SK-N-SH treated with all-trans-retinoic acid at 6 μM for 48 hours (cell line): ENCODE measurements around the gene C11orf86.
"Not testable (repeated sequence)": the region's sequence is repeated elsewhere in the genome, so short reads cannot be mapped to it uniquely, and the experiment has no call there.

Source experiments
- ATAC-seq: fragments of 200-7000 bp; cut with Tn5 transposase; 3 replicates; pipeline ENCODE4 v1.9.1; 2020; ENCODE audit warnings: mild to moderate bottlenecking, moderate library complexity
- ARNTL ChIP-seq: fragments of 450-650 bp; formaldehyde crosslinking; IDR thresholded peaks from 2 replicates; pipeline ENCODE4 v1.5.0; 2020; ENCODE audit warnings: low read depth, mild to moderate bottlenecking, moderate library complexity, borderline replicate concordance
- BACH2 ChIP-seq: fragments of 250-450 bp; sonication (Bioruptor Pico); IDR thresholded peaks from 2 replicates; pipeline ENCODE4 v1.9.0; 2021; ENCODE audit warnings: mild to moderate bottlenecking, borderline replicate concordance
- CSDC2 ChIP-seq: fragments of 250-450 bp; sonication (Bioruptor Pico); IDR thresholded peaks from 2 replicates; pipeline ENCODE4 v1.5.0; 2020; ENCODE audit warnings: mild to moderate bottlenecking, moderate library complexity
- GLIS3 ChIP-seq: fragments of 250-450 bp; sonication (Bioruptor Pico); IDR thresholded peaks from 2 replicates; pipeline ENCODE4 v1.5.0; 2020; ENCODE audit warnings: mild to moderate bottlenecking, moderate library complexity
- ISL1 ChIP-seq: fragments of 250-450 bp; sonication (Bioruptor Pico); IDR thresholded peaks from 2 replicates; pipeline ENCODE4 v2.1.2; 2022; ENCODE audit warnings: mild to moderate bottlenecking, moderate library complexity
- OSR1 ChIP-seq: fragments of 250-450 bp; sonication (Bioruptor Pico); IDR thresholded peaks from 2 replicates; pipeline ENCODE4 v1.8.0; 2022; ENCODE audit warnings: moderate library complexity, mild to moderate bottlenecking, inconsistent platforms
- PPARA ChIP-seq: fragments of 250-450 bp; sonication (Bioruptor Pico); IDR thresholded peaks from 2 replicates; pipeline ENCODE4 v1.5.0; 2020; ENCODE audit warnings: mild to moderate bottlenecking, borderline replicate concordance
- RARB ChIP-seq: fragments of 250-450 bp; sonication (Bioruptor Pico); IDR thresholded peaks from 2 replicates; pipeline ENCODE4 v1.8.0; 2021; ENCODE audit warnings: mild to moderate bottlenecking, moderate library complexity
- SNAI2 ChIP-seq: fragments of 250-450 bp; sonication (Bioruptor Pico); IDR thresholded peaks from 2 replicates; pipeline ENCODE4 v1.5.0; 2020; ENCODE audit warnings: mild to moderate bottlenecking, moderate library complexity
- TCF4 ChIP-seq: fragments of 250-450 bp; sonication (Bioruptor Pico); IDR thresholded peaks from 2 replicates; pipeline ENCODE4 v1.8.0; 2021; ENCODE audit warnings: mild to moderate bottlenecking, moderate library complexity, borderline replicate concordance
- TOX ChIP-seq: fragments of 250-450 bp; sonication (Bioruptor Pico); IDR thresholded peaks from 2 replicates; pipeline ENCODE4 v1.8.0; 2021; ENCODE audit warnings: mild to moderate bottlenecking, moderate library complexity, borderline replicate concordance
- ZC3H10 ChIP-seq: fragments of 250-450 bp; sonication (Bioruptor Pico); IDR thresholded peaks from 2 replicates; pipeline ENCODE4 v1.5.1; 2021; ENCODE audit warnings: mild to moderate bottlenecking, moderate library complexity
- ZFP30 ChIP-seq: fragments of 450-650 bp; formaldehyde crosslinking; IDR thresholded peaks from 2 replicates; pipeline ENCODE4 v1.5.0; 2022; ENCODE audit warnings: mild to moderate bottlenecking, moderate library complexity
- ZNF565 ChIP-seq: fragments of 450-650 bp; formaldehyde crosslinking; conservative IDR thresholded peaks from 2 replicates; pipeline ENCODE4 v1.5.0; 2020; ENCODE audit warnings: low read depth, mild to moderate bottlenecking, moderate library complexity
- ZNF70 ChIP-seq: fragments of 450-650 bp; formaldehyde crosslinking; IDR thresholded peaks from 2 replicates; pipeline ENCODE4 v1.5.0; 2020; ENCODE audit warnings: mild to moderate bottlenecking, moderate library complexity
- ZNF8 ChIP-seq: fragments of 450-650 bp; formaldehyde crosslinking; IDR thresholded peaks from 2 replicates; pipeline ENCODE4 v1.5.0; 2020; ENCODE audit warnings: mild to moderate bottlenecking, moderate library complexity
- TF ChIP-seq, protein P1 (sequence below): fragments of 250-450 bp; sonication (Bioruptor Pico); IDR thresholded peaks from 2 replicates; pipeline ENCODE4 v1.8.0; 2020; ENCODE audit warnings: mild to moderate bottlenecking, moderate library complexity, borderline replicate concordance
- TF ChIP-seq, protein P2 (sequence below): fragments of 250-450 bp; sonication (Bioruptor Pico); IDR thresholded peaks from 2 replicates; pipeline ENCODE4 v1.8.0; 2021; ENCODE audit warnings: low read depth, mild to moderate bottlenecking, moderate library complexity, borderline replicate concordance
- TF ChIP-seq, protein P3 (sequence below): fragments of 250-450 bp; sonication (Bioruptor Pico); IDR thresholded peaks from 2 replicates; pipeline ENCODE4 v1.5.0; 2020; ENCODE audit warnings: mild to moderate bottlenecking, moderate library complexity
- TF ChIP-seq, protein P4 (sequence below): fragments of 250-450 bp; sonication (Bioruptor Pico); IDR thresholded peaks from 2 replicates; pipeline ENCODE4 v1.5.1; 2020; ENCODE audit warnings: low read depth, mild to moderate bottlenecking, moderate library complexity

The C11orf86 gene

DNA sequence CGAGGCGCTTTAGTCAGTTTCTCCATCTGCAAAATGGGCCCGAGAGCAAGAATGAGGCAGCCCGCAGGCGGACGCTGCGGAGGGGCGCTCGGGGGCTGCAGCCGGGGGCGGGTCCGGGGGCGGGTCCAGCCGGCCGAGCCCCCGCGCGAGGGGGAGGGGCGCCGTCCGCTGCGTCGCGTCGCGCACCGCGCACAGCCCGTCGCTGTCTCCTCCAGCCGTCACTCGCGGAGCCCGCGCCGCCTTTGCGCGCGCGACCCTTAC lies 17.2 kb upstream of the C11orf86 start (continued):
- TF ChIP-seq, protein P1, sequence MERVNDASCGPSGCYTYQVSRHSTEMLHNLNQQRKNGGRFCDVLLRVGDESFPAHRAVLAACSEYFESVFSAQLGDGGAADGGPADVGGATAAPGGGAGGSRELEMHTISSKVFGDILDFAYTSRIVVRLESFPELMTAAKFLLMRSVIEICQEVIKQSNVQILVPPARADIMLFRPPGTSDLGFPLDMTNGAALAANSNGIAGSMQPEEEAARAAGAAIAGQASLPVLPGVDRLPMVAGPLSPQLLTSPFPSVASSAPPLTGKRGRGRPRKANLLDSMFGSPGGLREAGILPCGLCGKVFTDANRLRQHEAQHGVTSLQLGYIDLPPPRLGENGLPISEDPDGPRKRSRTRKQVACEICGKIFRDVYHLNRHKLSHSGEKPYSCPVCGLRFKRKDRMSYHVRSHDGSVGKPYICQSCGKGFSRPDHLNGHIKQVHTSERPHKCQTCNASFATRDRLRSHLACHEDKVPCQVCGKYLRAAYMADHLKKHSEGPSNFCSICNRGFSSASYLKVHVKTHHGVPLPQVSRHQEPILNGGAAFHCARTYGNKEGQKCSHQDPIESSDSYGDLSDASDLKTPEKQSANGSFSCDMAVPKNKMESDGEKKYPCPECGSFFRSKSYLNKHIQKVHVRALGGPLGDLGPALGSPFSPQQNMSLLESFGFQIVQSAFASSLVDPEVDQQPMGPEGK (CRISPR knock-in tag) = no peak
- TF ChIP-seq ZNF70 = no peak
- TF ChIP-seq ARNTL (CRISPR knock-in tag) = no peak
- no peak for TF ChIP-seq ZC3H10 (CRISPR knock-in tag)
- TF ChIP-seq PPARA (CRISPR knock-in tag) = no peak
- TF ChIP-seq, protein P2, sequence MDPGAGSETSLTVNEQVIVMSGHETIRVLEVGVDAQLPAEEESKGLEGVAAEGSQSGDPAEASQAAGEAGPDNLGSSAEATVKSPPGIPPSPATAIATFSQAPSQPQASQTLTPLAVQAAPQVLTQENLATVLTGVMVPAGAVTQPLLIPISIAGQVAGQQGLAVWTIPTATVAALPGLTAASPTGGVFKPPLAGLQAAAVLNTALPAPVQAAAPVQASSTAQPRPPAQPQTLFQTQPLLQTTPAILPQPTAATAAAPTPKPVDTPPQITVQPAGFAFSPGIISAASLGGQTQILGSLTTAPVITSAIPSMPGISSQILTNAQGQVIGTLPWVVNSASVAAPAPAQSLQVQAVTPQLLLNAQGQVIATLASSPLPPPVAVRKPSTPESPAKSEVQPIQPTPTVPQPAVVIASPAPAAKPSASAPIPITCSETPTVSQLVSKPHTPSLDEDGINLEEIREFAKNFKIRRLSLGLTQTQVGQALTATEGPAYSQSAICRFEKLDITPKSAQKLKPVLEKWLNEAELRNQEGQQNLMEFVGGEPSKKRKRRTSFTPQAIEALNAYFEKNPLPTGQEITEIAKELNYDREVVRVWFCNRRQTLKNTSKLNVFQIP (CRISPR knock-in tag) = no peak

DNA sequence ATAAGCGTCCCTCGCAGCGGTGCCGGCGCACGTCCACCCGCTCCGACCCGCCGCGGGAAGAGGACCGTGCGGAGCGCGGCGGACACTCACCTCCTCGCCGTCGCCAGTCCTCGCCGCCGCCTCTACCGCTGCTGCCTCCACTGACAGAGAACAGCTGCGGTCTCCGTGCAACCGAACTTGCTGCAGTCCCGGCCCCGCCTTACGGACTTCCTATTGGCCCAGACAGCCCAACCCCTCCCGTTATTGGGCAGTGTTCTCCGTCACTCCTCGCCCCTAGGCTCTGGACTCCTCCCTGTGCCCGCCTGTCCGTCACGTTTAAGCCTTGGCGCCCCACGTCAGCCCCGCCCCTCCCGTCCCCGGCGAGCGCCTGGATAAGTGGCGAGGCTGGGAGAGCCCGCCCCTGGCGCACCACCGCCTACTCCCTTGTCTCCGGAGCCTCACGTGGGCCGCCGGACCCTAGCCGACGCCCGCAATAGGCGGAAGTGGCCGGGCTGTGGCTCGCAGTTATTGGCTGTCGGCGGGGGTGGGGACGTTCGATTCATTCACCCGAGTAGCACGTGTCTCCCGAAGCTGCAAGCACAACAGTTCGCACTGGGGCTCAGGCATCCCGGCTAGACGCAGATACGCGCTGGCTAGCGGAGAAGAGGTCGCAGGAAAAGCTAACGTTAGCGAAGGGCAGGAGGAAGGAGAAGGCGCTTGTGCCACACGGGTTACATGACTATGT lies 16.7 kb upstream of the C11orf86 start, which contains the start of gene PC:
Gene PC, minus strand, starts transcription at position 152 of the 724 bp plus-strand sequence. CDS start 86,224 bp downstream, outside the sequence.
- peak; percentile 97 for ATAC-seq
- TF ChIP-seq ZNF8 (no peak), SNAI2 (CRISPR knock-in tag) (no peak), GLIS3 (no peak), TCF4 (CRISPR knock-in tag) (no peak; the same call in 1 of the 2 replicates), OSR1 (no peak), TOX (no peak), ISL1 (CRISPR knock-in tag) (no peak), BACH2 (CRISPR knock-in tag) (no peak), RARB (CRISPR knock-in tag) (no peak), CSDC2 (CRISPR knock-in tag) (no peak), ZNF565 (no peak)
- TF ChIP-seq, protein P3, sequence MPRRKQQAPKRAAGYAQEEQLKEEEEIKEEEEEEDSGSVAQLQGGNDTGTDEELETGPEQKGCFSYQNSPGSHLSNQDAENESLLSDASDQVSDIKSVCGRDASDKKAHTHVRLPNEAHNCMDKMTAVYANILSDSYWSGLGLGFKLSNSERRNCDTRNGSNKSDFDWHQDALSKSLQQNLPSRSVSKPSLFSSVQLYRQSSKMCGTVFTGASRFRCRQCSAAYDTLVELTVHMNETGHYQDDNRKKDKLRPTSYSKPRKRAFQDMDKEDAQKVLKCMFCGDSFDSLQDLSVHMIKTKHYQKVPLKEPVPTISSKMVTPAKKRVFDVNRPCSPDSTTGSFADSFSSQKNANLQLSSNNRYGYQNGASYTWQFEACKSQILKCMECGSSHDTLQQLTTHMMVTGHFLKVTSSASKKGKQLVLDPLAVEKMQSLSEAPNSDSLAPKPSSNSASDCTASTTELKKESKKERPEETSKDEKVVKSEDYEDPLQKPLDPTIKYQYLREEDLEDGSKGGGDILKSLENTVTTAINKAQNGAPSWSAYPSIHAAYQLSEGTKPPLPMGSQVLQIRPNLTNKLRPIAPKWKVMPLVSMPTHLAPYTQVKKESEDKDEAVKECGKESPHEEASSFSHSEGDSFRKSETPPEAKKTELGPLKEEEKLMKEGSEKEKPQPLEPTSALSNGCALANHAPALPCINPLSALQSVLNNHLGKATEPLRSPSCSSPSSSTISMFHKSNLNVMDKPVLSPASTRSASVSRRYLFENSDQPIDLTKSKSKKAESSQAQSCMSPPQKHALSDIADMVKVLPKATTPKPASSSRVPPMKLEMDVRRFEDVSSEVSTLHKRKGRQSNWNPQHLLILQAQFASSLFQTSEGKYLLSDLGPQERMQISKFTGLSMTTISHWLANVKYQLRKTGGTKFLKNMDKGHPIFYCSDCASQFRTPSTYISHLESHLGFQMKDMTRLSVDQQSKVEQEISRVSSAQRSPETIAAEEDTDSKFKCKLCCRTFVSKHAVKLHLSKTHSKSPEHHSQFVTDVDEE (CRISPR knock-in tag) = no peak
- TF ChIP-seq, protein P1 (CRISPR knock-in tag) = no peak
- TF ChIP-seq, protein P2 (CRISPR knock-in tag) = no peak

DNA sequence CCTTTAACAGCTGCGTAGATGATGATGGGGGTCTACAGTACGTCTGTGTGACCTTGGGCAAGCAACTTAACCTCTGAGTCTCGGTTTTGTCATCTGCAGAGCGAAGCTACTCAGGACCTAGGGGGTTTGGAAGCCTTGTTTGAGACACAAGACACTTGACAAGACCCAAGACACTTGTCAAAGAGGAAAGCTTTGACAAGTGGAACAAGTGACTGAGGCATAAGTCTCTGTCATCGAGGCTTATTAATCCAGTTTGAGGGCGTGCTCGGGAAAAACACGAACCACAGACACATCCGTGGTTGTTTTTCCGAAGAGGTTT lies 16.2 kb upstream of the C11orf86 start:
- ATAC-seq = no peak
- TF ChIP-seq RARB (CRISPR knock-in tag) (no peak), SNAI2 (CRISPR knock-in tag) (no peak), TCF4 (CRISPR knock-in tag) (no peak), BACH2 (CRISPR knock-in tag) (no peak), ZFP30 (CRISPR knock-in tag) (no peak), ISL1 (CRISPR knock-in tag) (no peak)
- TF ChIP-seq, protein P4, sequence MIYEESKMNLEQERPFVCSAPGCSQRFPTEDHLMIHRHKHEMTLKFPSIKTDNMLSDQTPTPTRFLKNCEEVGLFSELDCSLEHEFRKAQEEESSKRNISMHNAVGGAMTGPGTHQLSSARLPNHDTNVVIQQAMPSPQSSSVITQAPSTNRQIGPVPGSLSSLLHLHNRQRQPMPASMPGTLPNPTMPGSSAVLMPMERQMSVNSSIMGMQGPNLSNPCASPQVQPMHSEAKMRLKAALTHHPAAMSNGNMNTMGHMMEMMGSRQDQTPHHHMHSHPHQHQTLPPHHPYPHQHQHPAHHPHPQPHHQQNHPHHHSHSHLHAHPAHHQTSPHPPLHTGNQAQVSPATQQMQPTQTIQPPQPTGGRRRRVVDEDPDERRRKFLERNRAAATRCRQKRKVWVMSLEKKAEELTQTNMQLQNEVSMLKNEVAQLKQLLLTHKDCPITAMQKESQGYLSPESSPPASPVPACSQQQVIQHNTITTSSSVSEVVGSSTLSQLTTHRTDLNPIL (CRISPR knock-in tag) = no peak
- TF ChIP-seq, all 23 proteins: peak for 0

DNA sequence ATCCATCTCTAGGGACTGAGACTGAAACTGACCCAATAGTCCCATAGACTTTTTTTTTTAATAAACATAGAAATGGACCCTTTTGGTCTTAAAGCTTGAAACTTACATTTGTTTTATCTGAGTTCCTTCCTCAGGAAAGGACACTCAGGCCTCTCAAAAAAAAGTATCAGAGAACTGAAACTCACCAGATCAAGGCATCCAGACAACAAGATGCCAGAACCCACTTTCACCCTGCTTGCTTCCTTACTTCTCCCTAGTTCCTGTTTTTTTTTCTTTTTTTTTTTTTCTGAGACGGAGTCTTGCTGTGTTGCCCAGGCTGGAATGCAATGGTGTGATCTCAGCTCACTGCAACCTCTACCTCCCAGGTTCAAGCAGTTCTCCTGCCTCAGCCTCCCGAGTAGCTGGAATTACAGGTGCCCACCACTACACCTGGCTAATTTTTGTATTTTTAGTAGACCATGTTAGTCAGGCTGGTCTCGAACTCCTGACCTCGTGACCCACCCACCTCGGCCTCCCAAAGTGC lies 13.4 kb upstream of the C11orf86 start:
- not testable (repeated sequence) for ATAC-seq
